GM12878 (cell line): Measurements from ENCODE around the gene EXOC3L4. TPM values are rescaled to one million over a fixed set of nuclear protein-coding genes. Genes with fewer than 3 reads are reported as not detected.

Experiments
- ATAC-seq: fragments of 200-7000 bp; cut with Tn5 transposase; 3 replicates; pipeline ENCODE4 v1.9.1; 2020; ENCODE audit warnings: mild to moderate bottlenecking, moderate library complexity
- BruUV-seq: library from RNA; stranded (reverse); fragments of 400-500 nt; replicated peaks from 2 replicates; lab custom pipeline; 2021; lab: Mats Ljungman, UMichigan
- CTCF ChIA-PET: fragments of 300-600 bp; sonication (Branson Sonifier 250); formaldehyde crosslinking; extraction: SDS; loops from one replicate; lab custom pipeline; 2021; ENCODE audit warnings: inconsistent platforms; lab: Yijun Ruan, JAX
- POLR2A ChIA-PET: fragments of 350-600 bp; formaldehyde crosslinking; extraction: SDS; loops from one replicate; lab custom pipeline; 2021; ENCODE audit warnings: inconsistent platforms; lab: Charles Lee
- RAD21 ChIA-PET: fragments of 300-600 bp; sonication (Branson Sonifier 250); formaldehyde crosslinking; loops from one replicate; lab custom pipeline; 2023; ENCODE audit warnings: antibody characterized with exemption; ENCODE audit not compliant: unreplicated experiment; lab: Charles Lee
- SMC1A ChIA-PET: fragments of 300-600 bp; sonication (Branson Sonifier 250); formaldehyde crosslinking; loops from one replicate; lab custom pipeline; 2023; ENCODE audit not compliant: unreplicated experiment, uncharacterized antibody; lab: Charles Lee
- DNase-seq: peaks from one replicate; pipeline ENCODE4 v3.0.0-alpha.2; 2011; ENCODE audit warnings: low read depth, low spot score
- FAIRE-seq: peaks from 3 replicates; lab custom pipeline; 2011; peaks lifted over from hg19 to GRCh38; lab: Jason Lieb, UNC
- H2AFZ ChIP-seq: 2 replicates; pipeline ENCODE4 v1.6.0; 2011; ENCODE audit warnings: low read depth, low read length, control low read depth; ENCODE audit not compliant: control insufficient read depth
- H3K27ac ChIP-seq: 2 replicates; pipeline ENCODE4 v1.5.1; 2011; ENCODE audit warnings: control low read depth; ENCODE audit not compliant: control insufficient read depth, insufficient read depth
- H3K27me3 ChIP-seq, 2 experiments: replicated peaks in 1 of 2; 2 replicates each; pipeline versions ENCODE4 v1.6.0 to v1.6.1; 2011; ENCODE audit warnings: low read length in 1 of 2; ENCODE audit not compliant: control insufficient read depth in 2 of 2, insufficient read depth in 2 of 2
- H3K36me3 ChIP-seq, 2 experiments: 2 replicates each; pipeline ENCODE4 v1.5.1; 2011; ENCODE audit warnings: low read length in 1 of 2; ENCODE audit not compliant: control insufficient read depth in 2 of 2, insufficient read depth in 2 of 2
- H3K4me1 ChIP-seq: 2 replicates; pipeline ENCODE4 v1.6.1; 2011; ENCODE audit warnings: mild to moderate bottlenecking, low read length, moderate library complexity, mixed read lengths; ENCODE audit not compliant: control insufficient read depth, insufficient read depth
- H3K4me2 ChIP-seq: 2 replicates; pipeline ENCODE4 v1.6.0; 2011; ENCODE audit warnings: control low read depth; ENCODE audit not compliant: control insufficient read depth, insufficient read depth
- H3K4me3 ChIP-seq: fragments of 200-600 bp; sonication (generic); 2 replicates; pipeline ENCODE4 v1.5.1; 2016
- H3K79me2 ChIP-seq: 2 replicates; pipeline ENCODE4 v1.6.0; 2011; ENCODE audit warnings: low read length; ENCODE audit not compliant: control insufficient read depth, insufficient read depth
- H3K9ac ChIP-seq: 2 replicates; pipeline ENCODE4 v1.8.0; 2011; ENCODE audit warnings: low read length, control low read depth, mixed read lengths; ENCODE audit not compliant: control insufficient read depth, insufficient read depth
- H3K9me3 ChIP-seq: replicated peaks from 3 replicates; pipeline ENCODE4 v1.5.1; 2011; ENCODE audit warnings: mild to moderate bottlenecking, low read length; ENCODE audit not compliant: control insufficient read depth, insufficient read depth
- H4K20me1 ChIP-seq: 2 replicates; pipeline ENCODE4 v1.6.0; 2011; ENCODE audit not compliant: control insufficient read depth, insufficient read depth
- CEBPB ChIP-seq, 2 experiments: fragments of 150-350 bp in 1 of 2; IDR thresholded peaks; 2 replicates each; pipeline ENCODE4 v1.6.1; 2012 to 2014; ENCODE audit warnings: low read depth in 2 of 2, low read length in 2 of 2, borderline replicate concordance in 1 of 2, inconsistent platforms in 1 of 2
- CHD2 ChIP-seq: IDR thresholded peaks from 2 replicates; pipeline ENCODE4 v1.6.1; 2011; ENCODE audit warnings: low read depth, low read length, improper control_type of control experiment, borderline replicate concordance
- HDAC2 ChIP-seq: fragments of 200-600 bp; sonication (generic); IDR thresholded peaks from 2 replicates; pipeline ENCODE4 v1.6.1; 2017
- NFXL1 ChIP-seq: fragments of 450-650 bp; IDR thresholded peaks from 2 replicates; pipeline ENCODE4 v1.6.1; 2017; ENCODE audit warnings: antibody characterized with exemption, mild to moderate bottlenecking, borderline replicate concordance
- PML ChIP-seq: IDR thresholded peaks from 2 replicates; pipeline ENCODE4 v1.6.1; 2012; ENCODE audit warnings: low read length, inconsistent platforms
- RUNX3 ChIP-seq: IDR thresholded peaks from 2 replicates; pipeline ENCODE4 v1.6.1; 2012; ENCODE audit warnings: low read length, inconsistent platforms
- SIX5 ChIP-seq: IDR thresholded peaks from 2 replicates; pipeline ENCODE4 v1.6.1; 2011; ENCODE audit warnings: mild to moderate bottlenecking, low read depth, low read length, moderate library complexity; ENCODE audit not compliant: severe bottlenecking
- SRF ChIP-seq, 2 experiments: IDR thresholded peaks; 2 replicates each; pipeline ENCODE4 v1.6.1; 2011; ENCODE audit warnings: low read depth in 2 of 2, low read length in 2 of 2, mild to moderate bottlenecking in 1 of 2, moderate library complexity in 1 of 2
- TCF7 ChIP-seq: IDR thresholded peaks from 2 replicates; pipeline ENCODE4 v1.6.1; 2014; ENCODE audit warnings: antibody characterized with exemption, borderline replicate concordance
- YBX1 ChIP-seq: fragments of 450-650 bp; IDR thresholded peaks from 2 replicates; pipeline ENCODE4 v1.6.1; 2016; ENCODE audit warnings: antibody characterized with exemption
- WGBS: methylation state at CpG from one replicate; pipeline ENCODE4 v1.1.6; 2016; ENCODE audit warnings: low lambda C conversion rate; ENCODE audit not compliant: insufficient replicate concordance, insufficient coverage; ENCODE audit errors: missing lambda C conversion rate; 5-methylcytosine and 5-hydroxymethylcytosine counted together
- in situ Hi-C: fragments of 300-500 bp; cut with MboI; formaldehyde crosslinking; loops from 9 replicates; pipeline ENCODE4 v1.14.3; 2018; ENCODE audit warnings: mixed read lengths
- intact Hi-C: fragments of 100-400 bp; cut with micrococcal nuclease; formaldehyde crosslinking; loops from one replicate; pipeline ENCODE4 v1.14.2; 2022; ENCODE audit not compliant: unreplicated experiment
- polyA plus RNA-seq, 11 experiments: library from polyadenylated mRNA; depleted of rRNA in 4 of 11; unstranded in 6 of 11; stranded (reverse) in 5 of 11; fragments of >200 nt; fragmentation: Nextera tagmentation in 4 of 11; fragmentation: Illumina TruSeq in 1 of 11; extraction: Ambion mirVana in 4 of 11; extraction: Trizol in 1 of 11; gene quantifications; 1 replicate in 1 of 11; 2 replicates in 10 of 11; pipeline versions ENCODE4 v1.2.1 to v1.2.3, GENCODE V29; 2011 to 2016; ENCODE audit warnings: inconsistent platforms in 2 of 11, missing spikeins in 2 of 11, low read depth in 1 of 11
- total RNA-seq, 4 experiments: library from RNA; depleted of rRNA in 3 of 4; stranded (reverse); fragments of >200 nt in 3 of 4; fragmentation: Illumina TruSeq in 1 of 4; extraction: Trizol in 1 of 4; gene quantifications; 2 replicates each; pipeline versions ENCODE4 v1.2.1 to v1.2.3, GENCODE V29; 2013 to 2021
- TF ChIP-seq, protein P1 (sequence below): fragments of 450-650 bp; IDR thresholded peaks from 2 replicates; pipeline ENCODE4 v1.6.1; 2014; ENCODE audit warnings: mild to moderate bottlenecking
- TF ChIP-seq, protein P2 (sequence below), 3 experiments: IDR thresholded peaks in 2 of 3; conservative IDR thresholded peaks in 1 of 3; 2 replicates each; pipeline ENCODE4 v1.5.1; 2011; ENCODE audit warnings: low read depth in 3 of 3, low read length in 3 of 3, mild to moderate bottlenecking in 3 of 3, control low read depth in 2 of 3, moderate library complexity in 2 of 3, inconsistent platforms in 1 of 3, mixed read lengths in 1 of 3; ENCODE audit not compliant: control insufficient read depth in 2 of 3, insufficient read depth in 1 of 3; ENCODE audit errors: extremely low read depth in 1 of 3

The EXOC3L4 gene
- total and polyA plus RNA-seq, 10 of the 15 experiments (the other 5 are each of a cell fraction or from before 2014, with no cell fraction given): not detected

DNA sequence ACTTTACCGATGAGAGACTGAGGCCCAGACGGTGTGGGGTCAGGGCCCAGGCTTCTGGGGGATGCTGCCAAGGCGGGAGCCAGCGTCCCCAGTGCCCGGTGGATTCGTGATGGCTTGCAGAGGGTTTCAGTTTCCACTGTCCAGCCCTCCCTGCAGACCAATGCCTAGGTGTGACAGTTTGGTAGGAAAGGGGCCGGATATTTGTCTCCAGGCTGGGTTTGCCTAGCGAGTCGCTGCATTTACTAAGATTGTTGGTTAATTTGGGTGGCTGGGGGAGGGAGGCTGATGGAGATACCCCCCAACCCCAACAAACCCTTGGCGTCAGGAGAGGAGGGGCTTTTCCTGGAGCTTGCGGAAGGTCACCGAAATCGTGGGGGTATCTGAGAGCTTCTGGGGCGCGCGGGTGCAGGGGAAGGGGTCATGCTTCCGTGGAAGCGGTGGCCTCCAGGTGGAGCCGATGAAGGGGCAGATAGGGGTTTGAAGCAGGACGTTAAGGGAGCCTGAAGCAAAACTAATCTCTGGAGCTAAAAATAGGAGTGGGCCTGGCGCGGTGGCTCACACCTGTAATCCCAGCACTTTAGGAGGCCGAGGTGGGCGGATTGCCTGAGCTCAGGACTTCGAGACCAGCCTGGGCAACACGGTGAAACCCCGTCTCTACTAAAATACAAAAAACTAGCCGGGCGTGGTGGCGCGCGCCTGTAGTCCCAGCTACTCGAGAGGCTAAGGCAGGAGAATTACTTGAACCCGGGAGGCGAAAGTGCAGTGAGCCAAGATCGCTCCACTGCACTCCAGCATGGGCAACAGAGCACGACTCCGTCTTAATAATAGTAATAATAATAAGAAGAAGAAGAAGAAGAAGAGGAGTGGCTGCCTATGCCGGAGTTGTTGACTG is 36.1 kb upstream of the EXOC3L4 start (continued):
- TF ChIP-seq, protein P1, sequence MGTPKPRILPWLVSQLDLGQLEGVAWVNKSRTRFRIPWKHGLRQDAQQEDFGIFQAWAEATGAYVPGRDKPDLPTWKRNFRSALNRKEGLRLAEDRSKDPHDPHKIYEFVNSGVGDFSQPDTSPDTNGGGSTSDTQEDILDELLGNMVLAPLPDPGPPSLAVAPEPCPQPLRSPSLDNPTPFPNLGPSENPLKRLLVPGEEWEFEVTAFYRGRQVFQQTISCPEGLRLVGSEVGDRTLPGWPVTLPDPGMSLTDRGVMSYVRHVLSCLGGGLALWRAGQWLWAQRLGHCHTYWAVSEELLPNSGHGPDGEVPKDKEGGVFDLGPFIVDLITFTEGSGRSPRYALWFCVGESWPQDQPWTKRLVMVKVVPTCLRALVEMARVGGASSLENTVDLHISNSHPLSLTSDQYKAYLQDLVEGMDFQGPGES: no peak
- no peak for TF ChIP-seq NFXL1
- no peak for TF ChIP-seq CEBPB (IDR thresholded peaks at IDR 0.05; ENCODE audit: borderline replicate concordance in 1 of 2, low read depth in 2 of 2, low read length in 2 of 2)

DNA sequence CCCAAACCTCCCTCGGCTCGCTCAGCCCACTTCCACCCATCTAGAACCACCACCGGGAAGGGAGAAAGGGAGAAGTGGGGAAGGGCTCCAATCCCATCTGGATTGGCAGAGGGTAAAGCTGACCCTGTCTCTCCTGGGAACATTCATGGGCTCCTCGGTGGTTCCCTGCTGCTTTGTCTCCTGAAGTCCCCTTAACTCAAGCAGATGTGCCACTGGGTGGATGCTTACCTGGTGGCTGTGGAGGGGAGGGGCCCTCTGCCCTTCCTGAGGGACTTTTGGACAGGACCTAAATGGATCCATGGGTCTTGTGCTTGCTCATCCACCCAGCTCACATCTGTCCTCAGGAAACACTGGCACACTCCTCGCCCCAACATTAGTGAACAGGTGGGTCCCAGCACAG is 35.0 kb upstream of the EXOC3L4 start:
- FAIRE-seq (no peak), DNase-seq (no peak), ATAC-seq (no peak)
- SMC1A ChIA-PET: no interaction called here
- POLR2A ChIA-PET: no interaction called here
- in situ Hi-C loops: no loop called here
- Histone ChIP-seq H3K79me2 (peaks cover 26% of the 10 kb centered on the region), H3K4me3 (no peak overlapping the region), H3K9me3 (no peaks in the 10 kb centered on the region), H3K27ac (no peak overlapping the region), H3K36me3 (no peaks in the 10 kb centered on the region), H3K9ac (no peak overlapping the region), H3K4me2 (no peak overlapping the region), H2AFZ (no peak overlapping the region), H3K4me1 (no peaks in the 10 kb centered on the region; the same call in 1 of the 2 replicates), H4K20me1 (no peaks in the 10 kb centered on the region), H3K27me3 (no peaks in the 10 kb centered on the region)
- RAD21 ChIA-PET: interaction anchor here (1.2 kb wide), 1 partner anchor 45 kb away, joined by 3 read pairs; no protein-coding TSS in a partner anchor
- no TSS peak for BruUV-seq
- intact Hi-C loops: loop anchor here (10.0 kb wide), 1 partner anchor 365 kb away; no protein-coding TSS in a partner anchor
- TF ChIP-seq CHD2 (no peak), YBX1 (no peak), PML (no peak), HDAC2 (no peak), SIX5 (no peak), TCF7 (no peak), SRF (IDR thresholded peaks at IDR 0.05; ENCODE audit: low read depth in 2 of 2, low read length in 2 of 2) (no peak), RUNX3 (no peak)
- TF ChIP-seq, protein P2, sequence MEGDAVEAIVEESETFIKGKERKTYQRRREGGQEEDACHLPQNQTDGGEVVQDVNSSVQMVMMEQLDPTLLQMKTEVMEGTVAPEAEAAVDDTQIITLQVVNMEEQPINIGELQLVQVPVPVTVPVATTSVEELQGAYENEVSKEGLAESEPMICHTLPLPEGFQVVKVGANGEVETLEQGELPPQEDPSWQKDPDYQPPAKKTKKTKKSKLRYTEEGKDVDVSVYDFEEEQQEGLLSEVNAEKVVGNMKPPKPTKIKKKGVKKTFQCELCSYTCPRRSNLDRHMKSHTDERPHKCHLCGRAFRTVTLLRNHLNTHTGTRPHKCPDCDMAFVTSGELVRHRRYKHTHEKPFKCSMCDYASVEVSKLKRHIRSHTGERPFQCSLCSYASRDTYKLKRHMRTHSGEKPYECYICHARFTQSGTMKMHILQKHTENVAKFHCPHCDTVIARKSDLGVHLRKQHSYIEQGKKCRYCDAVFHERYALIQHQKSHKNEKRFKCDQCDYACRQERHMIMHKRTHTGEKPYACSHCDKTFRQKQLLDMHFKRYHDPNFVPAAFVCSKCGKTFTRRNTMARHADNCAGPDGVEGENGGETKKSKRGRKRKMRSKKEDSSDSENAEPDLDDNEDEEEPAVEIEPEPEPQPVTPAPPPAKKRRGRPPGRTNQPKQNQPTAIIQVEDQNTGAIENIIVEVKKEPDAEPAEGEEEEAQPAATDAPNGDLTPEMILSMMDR (IDR thresholded peaks at IDR 0.05 in 2 of 3, conservative IDR thresholded peaks at IDR 0.05 in 1 of 3; ENCODE audit: control insufficient read depth in 2 of 3, extremely low read depth in 1 of 3, insufficient read depth in 1 of 3, low read depth in 3 of 3, low read length in 3 of 3): no peak
- CTCF ChIA-PET: interaction anchor here (0.6 kb wide), 1 partner anchor 45 kb away, joined by 3 read pairs; no protein-coding TSS in a partner anchor
- WGBS: 22% methylated on average over 5 of the region's 5 CpGs
